ENCODE data around the gene TTLL7. TPM values are rescaled to one million over a fixed set of nuclear protein-coding genes. Genes with fewer than 3 reads are reported as not detected.

The TTLL7 gene
- total RNA-seq, 1 experiment from 2014 or later: 6.6 TPM

DNA sequence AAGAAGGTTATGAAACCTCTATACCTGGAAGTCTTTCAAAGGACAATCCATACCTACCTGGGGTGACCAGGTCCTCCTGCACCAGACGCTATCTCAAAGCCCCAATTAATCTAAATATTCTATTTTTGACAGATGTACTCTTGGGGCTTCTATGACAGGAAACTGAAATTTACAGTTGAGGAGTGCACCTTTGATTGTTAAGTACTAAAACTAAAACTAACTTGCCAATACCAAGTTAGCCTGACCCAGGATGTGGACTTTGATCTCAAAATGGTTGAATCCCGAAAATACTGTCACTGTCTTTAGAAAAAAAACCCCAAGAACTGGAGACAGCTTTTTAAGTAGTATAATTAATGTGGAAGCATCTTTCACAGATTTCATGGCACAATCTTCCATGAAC lies 162.4 kb downstream of the TTLL7 start:
- H2BK12ac ChIP-seq (ENCODE audit: insufficient read length, low read depth, low read length): no peak overlapping the region
- H3K4ac ChIP-seq (ENCODE audit: low read depth, low read length): no peak overlapping the region
- DNase-seq: no peak
- Mint-ChIP-seq H3K9me3 (no peaks in the 10 kb centered on the region), H3K27me3 (ENCODE audit: low read depth) (no peaks in the 10 kb centered on the region), H3K4me1 (peaks cover 11 to 16% of the 10 kb centered on the region in 2 experiments), H3K36me3 (ENCODE audit: insufficient read depth in 1 of 3, low read depth in 3 of 3) (no peaks in the 10 kb centered on the region), H3K4me3 (no peak overlapping the region), H3K27ac (no peak overlapping the region)
- no peaks in the 10 kb centered on the region for H3K9me3 ChIP-seq (ENCODE audit: control insufficient read depth, low read depth, low read length)
- H2BK15ac ChIP-seq (ENCODE audit: low read depth, low read length): no peak overlapping the region
- H4K8ac ChIP-seq (replicated peaks; ENCODE audit: insufficient read length, low read depth, low read length): no peak overlapping the region
- no peak overlapping the region for H3K23ac ChIP-seq (ENCODE audit: insufficient read length, low read depth, low read length)
- H3K27ac ChIP-seq (ENCODE audit: insufficient read length, low read depth, low read length): no peak overlapping the region
- no peak overlapping the region for H2BK120ac ChIP-seq (ENCODE audit: low read depth, low read length, poor library complexity, severe bottlenecking)
- TF ChIP-seq, protein P1, sequence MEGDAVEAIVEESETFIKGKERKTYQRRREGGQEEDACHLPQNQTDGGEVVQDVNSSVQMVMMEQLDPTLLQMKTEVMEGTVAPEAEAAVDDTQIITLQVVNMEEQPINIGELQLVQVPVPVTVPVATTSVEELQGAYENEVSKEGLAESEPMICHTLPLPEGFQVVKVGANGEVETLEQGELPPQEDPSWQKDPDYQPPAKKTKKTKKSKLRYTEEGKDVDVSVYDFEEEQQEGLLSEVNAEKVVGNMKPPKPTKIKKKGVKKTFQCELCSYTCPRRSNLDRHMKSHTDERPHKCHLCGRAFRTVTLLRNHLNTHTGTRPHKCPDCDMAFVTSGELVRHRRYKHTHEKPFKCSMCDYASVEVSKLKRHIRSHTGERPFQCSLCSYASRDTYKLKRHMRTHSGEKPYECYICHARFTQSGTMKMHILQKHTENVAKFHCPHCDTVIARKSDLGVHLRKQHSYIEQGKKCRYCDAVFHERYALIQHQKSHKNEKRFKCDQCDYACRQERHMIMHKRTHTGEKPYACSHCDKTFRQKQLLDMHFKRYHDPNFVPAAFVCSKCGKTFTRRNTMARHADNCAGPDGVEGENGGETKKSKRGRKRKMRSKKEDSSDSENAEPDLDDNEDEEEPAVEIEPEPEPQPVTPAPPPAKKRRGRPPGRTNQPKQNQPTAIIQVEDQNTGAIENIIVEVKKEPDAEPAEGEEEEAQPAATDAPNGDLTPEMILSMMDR (conservative IDR thresholded peaks at IDR 0.05): no peak
- H4K91ac ChIP-seq (ENCODE audit: insufficient read length, low read depth, low read length): no peak overlapping the region
- H3K23me2 ChIP-seq (ENCODE audit: insufficient read length, low read depth, low read length, poor library complexity, severe bottlenecking): no peaks in the 10 kb centered on the region
- no peak overlapping the region for H3T11ph ChIP-seq (ENCODE audit: low read length)
- no peaks in the 10 kb centered on the region for H3K79me2 ChIP-seq (ENCODE audit: insufficient read depth, low read length)
- no peak overlapping the region for H2BK5ac ChIP-seq (ENCODE audit: insufficient read length, low read length)
- H3K56ac ChIP-seq (ENCODE audit: insufficient read length, low read depth, low read length): no peak overlapping the region
- no CpG with 5 or more reads among the region's 2 CpGs for WGBS (ENCODE audit: extremely low coverage, insufficient read length, low lambda C conversion rate)
- no peaks in the 10 kb centered on the region for H4K20me1 ChIP-seq (ENCODE audit: control insufficient read depth, insufficient read depth, insufficient read length)
- H4K5ac ChIP-seq (ENCODE audit: insufficient read length, low read depth, low read length): no peak overlapping the region
- H3K27me3 ChIP-seq (ENCODE audit: insufficient read depth, low read length): no peaks in the 10 kb centered on the region
- no peak overlapping the region for H2AFZ ChIP-seq (ENCODE audit: low read length)
- no peaks in the 10 kb centered on the region for H3K79me1 ChIP-seq (ENCODE audit: insufficient read depth, low read depth, low read length, poor library complexity, severe bottlenecking)
- no peak overlapping the region for H3K4me2 ChIP-seq (ENCODE audit: insufficient read depth, insufficient read length, low read length)
- no peak overlapping the region for H3K18ac ChIP-seq (ENCODE audit: insufficient read length, low read depth, low read length)
- H3K14ac ChIP-seq (ENCODE audit: insufficient read depth, low read length): no peak overlapping the region
- H2AK5ac ChIP-seq (ENCODE audit: insufficient read length, low read length): no peak overlapping the region
- no peak overlapping the region for H2BK20ac ChIP-seq (ENCODE audit: low read depth, low read length, poor library complexity, severe bottlenecking)
- H3K4me1 ChIP-seq (ENCODE audit: insufficient read depth, low read length): peaks cover 4% of the 10 kb centered on the region; the same call in 1 of the 2 replicates
- H3K9ac ChIP-seq (ENCODE audit: extremely low read depth, insufficient read length, low read length): no peak overlapping the region
